Fibroblast of villous mesenchyme (primary cell): ENCODE data around the gene PPIL4. TPM values are rescaled to one million over a fixed set of nuclear protein-coding genes. Genes with fewer than 3 reads are reported as not detected.
"Not testable (repeated sequence)": the region's sequence is repeated elsewhere in the genome, so short reads cannot be mapped to it uniquely, and the experiment has no call there.

Source experiments
- DNase-seq: peaks from one replicate; pipeline ENCODE4 v3.0.0-alpha.2; 2010; ENCODE audit warnings: low read depth
- H3K4me3 ChIP-seq: 2 replicates; pipeline ENCODE4 v1.5.1; 2011; ENCODE audit warnings: low read depth, mild to moderate bottlenecking, low read length
- total RNA-seq: library from RNA; depleted of rRNA; stranded (reverse); fragments of >200 nt; gene quantifications from 2 replicates; pipeline ENCODE4 v1.2.3, GENCODE V29; 2012
- TF ChIP-seq, protein P1 (sequence below): IDR thresholded peaks from 2 replicates; pipeline ENCODE4 v1.5.1; 2012; ENCODE audit warnings: low read depth, mild to moderate bottlenecking, low read length; ENCODE audit not compliant: insufficient read depth

PPIL4 gene
- total RNA-seq, 1 donor = 40.6 TPM

DNA sequence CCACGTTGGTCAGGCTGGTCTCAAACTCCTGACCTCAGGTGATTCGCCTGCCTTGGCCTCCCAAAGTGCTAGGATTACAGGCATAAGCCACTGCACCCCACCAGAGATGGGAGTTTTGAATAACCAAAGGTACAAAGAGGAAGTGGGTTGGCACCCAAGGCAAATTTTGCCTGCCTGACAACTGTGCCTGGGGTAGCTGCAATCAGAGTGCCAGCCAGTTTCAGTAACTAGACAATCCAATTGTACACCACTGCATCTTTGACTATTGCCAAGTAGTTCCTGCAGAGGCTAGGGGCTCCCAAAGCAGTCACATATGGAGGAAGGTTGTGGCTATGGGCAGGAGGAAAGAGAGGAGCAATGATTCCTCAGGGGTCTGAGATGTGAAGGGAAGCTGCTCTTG, 77.7 kb downstream of the PPIL4 start:
- no peak overlapping the region for H3K4me3 ChIP-seq
- TF ChIP-seq, protein P1, sequence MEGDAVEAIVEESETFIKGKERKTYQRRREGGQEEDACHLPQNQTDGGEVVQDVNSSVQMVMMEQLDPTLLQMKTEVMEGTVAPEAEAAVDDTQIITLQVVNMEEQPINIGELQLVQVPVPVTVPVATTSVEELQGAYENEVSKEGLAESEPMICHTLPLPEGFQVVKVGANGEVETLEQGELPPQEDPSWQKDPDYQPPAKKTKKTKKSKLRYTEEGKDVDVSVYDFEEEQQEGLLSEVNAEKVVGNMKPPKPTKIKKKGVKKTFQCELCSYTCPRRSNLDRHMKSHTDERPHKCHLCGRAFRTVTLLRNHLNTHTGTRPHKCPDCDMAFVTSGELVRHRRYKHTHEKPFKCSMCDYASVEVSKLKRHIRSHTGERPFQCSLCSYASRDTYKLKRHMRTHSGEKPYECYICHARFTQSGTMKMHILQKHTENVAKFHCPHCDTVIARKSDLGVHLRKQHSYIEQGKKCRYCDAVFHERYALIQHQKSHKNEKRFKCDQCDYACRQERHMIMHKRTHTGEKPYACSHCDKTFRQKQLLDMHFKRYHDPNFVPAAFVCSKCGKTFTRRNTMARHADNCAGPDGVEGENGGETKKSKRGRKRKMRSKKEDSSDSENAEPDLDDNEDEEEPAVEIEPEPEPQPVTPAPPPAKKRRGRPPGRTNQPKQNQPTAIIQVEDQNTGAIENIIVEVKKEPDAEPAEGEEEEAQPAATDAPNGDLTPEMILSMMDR = no peak
- DNase-seq = no peak

DNA sequence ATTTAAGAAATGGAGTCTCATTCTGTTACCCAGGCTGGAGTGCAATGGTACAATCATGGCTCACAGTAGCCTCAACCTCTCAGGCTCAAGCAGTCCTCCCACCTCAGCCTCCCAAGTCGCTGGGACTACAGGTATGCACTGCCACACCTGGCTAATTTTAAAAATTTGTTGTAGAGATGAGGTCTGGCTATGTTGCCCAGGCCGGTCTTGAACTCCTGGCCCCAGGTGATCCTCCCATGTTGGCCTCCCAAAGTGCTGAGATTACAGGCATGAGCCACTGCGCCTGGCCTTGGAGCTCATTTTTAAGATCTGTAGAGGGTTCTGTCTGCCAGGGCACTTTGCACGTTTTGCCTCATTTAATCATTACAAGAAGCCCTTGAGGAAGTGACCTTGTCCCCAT, 78.6 kb downstream of the PPIL4 start:
- TF ChIP-seq, protein P1 = no peak
- no peak for DNase-seq
- H3K4me3 ChIP-seq = no peak overlapping the region

DNA sequence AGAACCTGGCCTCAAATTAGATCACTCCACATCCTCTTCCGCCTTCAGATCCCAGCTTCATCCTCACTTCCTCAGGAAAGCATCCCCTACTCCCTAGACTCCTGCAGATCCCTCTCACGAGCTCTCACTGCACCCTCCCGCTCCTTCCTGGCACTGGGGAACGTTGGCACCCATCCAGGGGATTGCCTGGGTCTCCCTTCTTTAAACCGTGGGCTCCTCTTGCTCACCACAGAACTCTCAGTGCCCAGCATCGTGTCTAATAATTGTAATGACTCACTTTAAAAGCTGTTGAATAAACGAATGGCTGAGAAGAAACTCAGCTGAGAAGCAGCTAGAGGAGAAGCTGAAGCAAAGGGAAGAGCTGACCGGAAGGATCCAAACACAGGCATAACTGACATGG, 81.4 kb downstream of the PPIL4 start:
- no peak for DNase-seq
- TF ChIP-seq, protein P1 = no peak

DNA sequence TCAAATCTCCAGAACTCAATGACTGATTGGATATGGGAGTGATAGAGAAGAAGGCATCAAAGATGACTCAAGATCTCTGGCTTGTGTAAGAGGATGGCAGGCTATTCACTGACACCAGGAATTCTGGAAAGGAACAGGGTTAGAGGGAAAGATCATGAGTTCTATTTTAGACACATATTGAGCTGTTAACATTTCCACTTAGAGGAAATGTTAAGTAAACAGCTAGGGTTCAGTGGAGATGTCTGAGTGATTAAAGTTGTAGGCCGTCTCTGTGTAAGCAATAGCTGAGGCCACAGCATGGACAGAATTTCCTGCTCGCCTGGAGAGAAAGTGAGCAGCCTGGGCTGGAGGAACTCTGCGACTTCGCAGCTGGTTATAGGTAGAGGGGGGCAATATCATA, 82.1 kb downstream of the PPIL4 start:
- TF ChIP-seq, protein P1 = no peak
- peak; percentile 61 for DNase-seq

More for the DNA sequence above, 81.4 kb downstream of the PPIL4 start:
- no peak overlapping the region for H3K4me3 ChIP-seq

DNA sequence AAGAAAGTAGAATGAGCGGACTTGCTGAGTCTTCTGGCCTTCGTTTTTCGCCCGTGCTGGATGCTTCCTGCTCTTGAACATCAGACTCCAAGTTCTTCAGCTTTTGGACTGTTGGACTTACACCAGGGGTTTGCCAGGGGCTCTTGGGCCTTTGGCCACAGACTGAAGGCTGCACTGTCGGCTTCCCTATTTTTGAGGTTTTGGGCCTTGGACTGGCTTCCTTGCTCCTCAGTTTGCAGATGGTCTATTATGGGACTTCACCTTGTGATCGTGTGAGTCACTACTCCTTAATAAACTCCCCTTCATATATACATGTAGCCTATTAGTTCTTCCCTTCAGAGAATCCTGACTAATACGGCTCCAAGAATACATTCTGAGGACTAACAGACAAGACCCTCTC, 83.1 kb downstream of the PPIL4 start:
- not testable (repeated sequence) for DNase-seq, H3K4me3 ChIP-seq

More for the DNA sequence above, 82.1 kb downstream of the PPIL4 start:
- no peak overlapping the region for H3K4me3 ChIP-seq

DNA sequence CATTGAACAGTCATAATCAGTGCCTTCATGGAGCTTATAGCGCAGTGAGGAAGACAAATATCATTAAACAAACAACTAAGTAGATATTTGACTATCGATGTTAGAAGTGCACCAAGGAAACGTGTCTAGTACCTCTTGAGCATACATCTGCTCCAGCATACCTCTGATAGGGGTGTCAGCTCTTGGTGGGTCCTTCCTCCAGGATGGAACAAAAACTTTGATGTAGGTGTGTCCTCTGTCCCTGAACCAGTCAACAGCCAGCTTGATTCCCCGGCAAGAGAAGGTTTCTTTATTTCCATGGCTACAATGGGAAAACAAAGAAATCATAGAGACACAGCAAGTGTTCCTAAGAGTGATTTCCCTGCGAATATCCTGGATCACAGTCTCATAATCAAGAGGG, 84.2 kb downstream of the PPIL4 start:
- no peak overlapping the region for H3K4me3 ChIP-seq
- DNase-seq = no peak
- TF ChIP-seq, protein P1 = no peak

DNA sequence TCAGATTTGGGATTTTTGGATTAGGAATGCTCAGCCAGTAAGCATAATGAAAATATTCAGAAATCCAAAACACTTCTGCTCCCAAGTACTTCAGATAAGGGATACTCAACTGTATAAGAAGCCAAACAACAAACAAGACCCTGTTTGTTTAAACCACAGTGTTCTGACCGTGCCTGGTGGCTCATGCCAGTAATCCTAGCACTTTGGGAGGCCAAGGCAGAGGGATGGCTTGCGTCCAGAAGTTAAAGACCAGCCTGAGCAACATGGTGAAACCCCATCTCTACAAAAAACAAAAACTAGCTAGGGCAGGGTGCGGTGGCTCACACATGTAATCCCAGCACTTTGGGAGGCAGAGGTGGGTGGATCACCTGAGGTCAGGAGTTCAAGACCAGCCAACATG, 85.6 kb downstream of the PPIL4 start:
- H3K4me3 ChIP-seq, DNase-seq: not testable (repeated sequence)

DNA sequence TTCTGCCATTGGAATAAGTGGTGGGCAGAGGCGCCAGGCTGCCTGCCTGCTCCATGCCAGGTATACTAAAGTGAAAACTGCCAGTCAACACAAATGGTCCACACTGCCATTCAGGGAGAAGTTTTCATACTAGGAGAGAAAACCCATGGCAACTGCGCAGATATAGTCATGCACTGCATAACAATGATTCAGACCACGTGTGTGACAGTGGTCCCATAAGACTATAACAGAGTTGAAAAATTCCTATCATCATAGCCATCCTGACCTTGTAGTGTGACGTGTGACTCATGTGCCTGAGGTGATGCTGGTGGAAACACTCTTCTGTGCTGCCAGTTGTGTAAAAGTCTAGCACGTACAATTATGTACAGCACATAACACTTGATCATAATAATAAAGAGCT, 86.1 kb downstream of the PPIL4 start:
- no peak for DNase-seq
- H3K4me3 ChIP-seq = no peak overlapping the region
- TF ChIP-seq, protein P1 = no peak
